H9 (cell line): Measurements from ENCODE around the gene UBR2. TPM values are rescaled to one million over a fixed set of nuclear protein-coding genes. Genes with fewer than 3 reads are reported as not detected.

ENCODE experiments used
- DNase-seq: peaks from one replicate; pipeline ENCODE4 v3.0.0-alpha.2; 2017
- H2AFZ ChIP-seq: one replicate; pipeline ENCODE4 v1.6.1; 2013; ENCODE audit warnings: mild to moderate bottlenecking, low read length, control low read depth, moderate library complexity
- H2AK5ac ChIP-seq: 2 replicates; pipeline ENCODE4 v1.6.1; 2013; ENCODE audit warnings: low read length, control low read depth, mixed read lengths; ENCODE audit not compliant: insufficient read length
- H2BK120ac ChIP-seq: one replicate; pipeline ENCODE4 v1.6.1; 2013; ENCODE audit warnings: low read depth, mild to moderate bottlenecking, low read length, control low read depth, inconsistent platforms; ENCODE audit not compliant: poor library complexity, severe bottlenecking
- H2BK12ac ChIP-seq: 2 replicates; pipeline ENCODE4 v1.6.1; 2013; ENCODE audit warnings: low read length, control low read depth, mixed read lengths, low read depth; ENCODE audit not compliant: insufficient read length
- H2BK15ac ChIP-seq: 2 replicates; pipeline ENCODE4 v1.6.1; 2013; ENCODE audit warnings: low read depth, low read length, control low read depth
- H2BK20ac ChIP-seq: one replicate; pipeline ENCODE4 v1.6.1; 2013; ENCODE audit warnings: low read depth, mild to moderate bottlenecking, low read length, control low read depth, inconsistent platforms; ENCODE audit not compliant: poor library complexity, severe bottlenecking
- H2BK5ac ChIP-seq: 2 replicates; pipeline ENCODE4 v1.6.1; 2013; ENCODE audit warnings: low read length, control low read depth, mixed read lengths; ENCODE audit not compliant: insufficient read length
- H3K14ac ChIP-seq: 2 replicates; pipeline ENCODE4 v1.6.1; 2013; ENCODE audit warnings: low read length, control low read depth; ENCODE audit not compliant: insufficient read depth
- H3K18ac ChIP-seq: 2 replicates; pipeline ENCODE4 v1.6.1; 2013; ENCODE audit warnings: low read depth, mild to moderate bottlenecking, mixed read lengths, low read length, control low read depth; ENCODE audit not compliant: insufficient read length
- H3K23ac ChIP-seq: 2 replicates; pipeline ENCODE4 v1.6.1; 2013; ENCODE audit warnings: low read length, control low read depth, mixed read lengths, low read depth; ENCODE audit not compliant: insufficient read length
- H3K23me2 ChIP-seq: 2 replicates; pipeline ENCODE4 v1.6.1; 2013; ENCODE audit warnings: low read depth, mild to moderate bottlenecking, mixed read lengths, low read length, control low read depth; ENCODE audit not compliant: insufficient read length, poor library complexity, severe bottlenecking
- H3K27ac ChIP-seq: 2 replicates; pipeline ENCODE4 v1.5.1; 2013; ENCODE audit warnings: low read length, control low read depth, mixed read lengths, low read depth; ENCODE audit not compliant: insufficient read length
- H3K27me3 ChIP-seq: 2 replicates; pipeline ENCODE4 v1.6.1; 2013; ENCODE audit warnings: low read length, control low read depth, inconsistent platforms; ENCODE audit not compliant: insufficient read depth
- H3K4ac ChIP-seq: 2 replicates; pipeline ENCODE4 v1.6.1; 2013; ENCODE audit warnings: low read depth, mild to moderate bottlenecking, control low read depth, inconsistent platforms, low read length, moderate library complexity
- H3K4me1 ChIP-seq: 2 replicates; pipeline ENCODE4 v1.6.1; 2013; ENCODE audit warnings: low read length, control low read depth, inconsistent platforms; ENCODE audit not compliant: insufficient read depth
- H3K4me2 ChIP-seq: 2 replicates; pipeline ENCODE4 v1.6.1; 2013; ENCODE audit warnings: low read length, control low read depth, mixed read lengths; ENCODE audit not compliant: insufficient read length, insufficient read depth
- H3K56ac ChIP-seq: 2 replicates; pipeline ENCODE4 v1.6.1; 2013; ENCODE audit warnings: low read depth, mild to moderate bottlenecking, mixed read lengths, low read length, control low read depth; ENCODE audit not compliant: insufficient read length
- H3K79me1 ChIP-seq: 2 replicates; pipeline ENCODE4 v1.6.1; 2013; ENCODE audit warnings: low read depth, mild to moderate bottlenecking, moderate library complexity, low read length, control low read depth, inconsistent platforms; ENCODE audit not compliant: insufficient read depth, poor library complexity, severe bottlenecking
- H3K79me2 ChIP-seq: 2 replicates; pipeline ENCODE4 v1.6.1; 2013; ENCODE audit warnings: low read length, control low read depth, inconsistent platforms; ENCODE audit not compliant: insufficient read depth
- H3K9ac ChIP-seq: 2 replicates; pipeline ENCODE4 v1.6.1; 2013; ENCODE audit warnings: low read length, control low read depth, mixed read lengths; ENCODE audit not compliant: insufficient read length; ENCODE audit errors: extremely low read depth
- H3K9me3 ChIP-seq: one replicate; pipeline ENCODE4 v1.6.1; 2013; ENCODE audit warnings: low read depth, low read length, inconsistent platforms; ENCODE audit not compliant: control insufficient read depth
- H3T11ph ChIP-seq: one replicate; pipeline ENCODE4 v1.6.1; 2013; ENCODE audit warnings: mild to moderate bottlenecking, low read length, control low read depth, inconsistent platforms
- H4K20me1 ChIP-seq: one replicate; pipeline ENCODE4 v1.6.1; 2013; ENCODE audit not compliant: control insufficient read depth, insufficient read length, insufficient read depth
- H4K5ac ChIP-seq: 2 replicates; pipeline ENCODE4 v1.6.1; 2013; ENCODE audit warnings: low read depth, mild to moderate bottlenecking, mixed read lengths, low read length, control low read depth; ENCODE audit not compliant: insufficient read length
- H4K8ac ChIP-seq: replicated peaks from 2 replicates; pipeline ENCODE4 v1.6.1; 2013; ENCODE audit warnings: low read length, control low read depth, mixed read lengths, low read depth; ENCODE audit not compliant: insufficient read length
- H4K91ac ChIP-seq: 2 replicates; pipeline ENCODE4 v1.6.1; 2013; ENCODE audit warnings: low read depth, mild to moderate bottlenecking, moderate library complexity, mixed read lengths, low read length, control low read depth; ENCODE audit not compliant: insufficient read length
- H3K27ac Mint-ChIP-seq, 3 experiments: 2 replicates in 2 of 3; 3 replicates in 1 of 3; pipeline ENCODE4 v1.8.0; 2020 to 2021; ENCODE audit warnings: mixed read lengths in 3 of 3, mild to moderate bottlenecking in 1 of 3, moderate library complexity in 1 of 3
- H3K27me3 Mint-ChIP-seq: 2 replicates; pipeline ENCODE4 v1.8.0; 2021; ENCODE audit warnings: low read depth, mild to moderate bottlenecking, moderate library complexity, mixed read lengths
- H3K36me3 Mint-ChIP-seq, 3 experiments: 2 replicates in 2 of 3; 3 replicates in 1 of 3; pipeline ENCODE4 v1.8.0; 2020 to 2021; ENCODE audit warnings: low read depth in 3 of 3, mixed read lengths in 3 of 3; ENCODE audit not compliant: insufficient read depth in 1 of 3
- H3K4me1 Mint-ChIP-seq, 2 experiments: 2 replicates each; pipeline ENCODE4 v1.8.0; 2020; ENCODE audit warnings: mixed read lengths in 2 of 2
- H3K4me3 Mint-ChIP-seq, 2 experiments: 2 replicates in 1 of 2; 3 replicates in 1 of 2; pipeline ENCODE4 v1.8.0; 2020 to 2021; ENCODE audit warnings: mild to moderate bottlenecking in 2 of 2, mixed read lengths in 2 of 2, moderate library complexity in 1 of 2
- H3K9me3 Mint-ChIP-seq, 2 experiments: 2 replicates in 1 of 2; 3 replicates in 1 of 2; pipeline ENCODE4 v1.8.0; 2020; ENCODE audit warnings: mild to moderate bottlenecking in 2 of 2, mixed read lengths in 2 of 2, moderate library complexity in 1 of 2
- CTCF ChIP-seq: fragments of 200-600 bp; sonication (generic); conservative IDR thresholded peaks from 3 replicates; pipeline ENCODE4 v1.8.0; 2021; ENCODE audit warnings: antibody characterized with exemption, mild to moderate bottlenecking
- WGBS: extraction: QIAGEN DNeasy Blood & Tissue Kit; methylation state at CpG from one replicate; pipeline ENCODE4 v1.1.7; 2013; ENCODE audit warnings: missing lambda C conversion rate, low lambda C conversion rate, mixed read lengths; ENCODE audit not compliant: insufficient read length; ENCODE audit errors: extremely low coverage; 5-methylcytosine and 5-hydroxymethylcytosine counted together
- total RNA-seq: library from RNA; stranded (reverse); gene quantifications from 2 replicates; pipeline ENCODE4 v1.2.1, GENCODE V29; 2021

UBR2 gene
- total RNA-seq, 1 experiment from 2014 or later, result 18.7 TPM

- no peak for DNase-seq
- Histone ChIP-seq H3K9me3 (no peaks in the 10 kb centered on the region), H3K4me2 (no peak overlapping the region), H3T11ph (no peak overlapping the region), H3K23ac (no peak overlapping the region), H2BK5ac (no peak overlapping the region), H3K23me2 (no peaks in the 10 kb centered on the region), H3K79me1 (no peaks in the 10 kb centered on the region), H3K27ac (no peak overlapping the region), H3K56ac (no peak overlapping the region), H3K27me3 (no peaks in the 10 kb centered on the region), H3K18ac (no peak overlapping the region), H2BK120ac (no peak overlapping the region), H2BK15ac (no peak overlapping the region), H4K20me1 (no peaks in the 10 kb centered on the region), H4K91ac (no peak overlapping the region), H4K5ac (no peak overlapping the region), H3K4me1 (no peaks in the 10 kb centered on the region), H2BK12ac (no peak overlapping the region), H3K4ac (no peak overlapping the region), H3K14ac (no peak overlapping the region), H2BK20ac (no peak overlapping the region), H3K79me2 (no peaks in the 10 kb centered on the region), H4K8ac (no peak overlapping the region), H2AK5ac (no peak overlapping the region), H2AFZ (no peak overlapping the region), H3K9ac (no peak overlapping the region)
- Mint-ChIP-seq H3K36me3 (no peaks in the 10 kb centered on the region), H3K9me3 (no peaks in the 10 kb centered on the region), H3K27me3 (no peaks in the 10 kb centered on the region; the same call in 1 of the 2 replicates), H3K4me3 (no peak overlapping the region), H3K27ac (no peak overlapping the region), H3K4me1 (no peaks in the 10 kb centered on the region)
- no CpG with 5 or more reads among the region's 1 CpG for WGBS
- no peak for TF ChIP-seq CTCF
Observed at GRCh38 chr6:42530296-42530695, 33.5 kb upstream of the UBR2 start.
